ENCODE measurements around the gene UBR4. TPM values are rescaled to one million over a fixed set of nuclear protein-coding genes. Genes with fewer than 3 reads are reported as not detected.

UBR4 gene
- total RNA-seq, 3 donors from 2014 or later: 114 to 145 (median 140) TPM

- Histone ChIP-seq H3K4me1 (no peaks in the 10 kb centered on the region), H3K27ac (no peak overlapping the region), H3K27me3 (no peaks in the 10 kb centered on the region), H3K36me3 (peaks cover 10% of the 10 kb centered on the region), H3K4me3 (no peak overlapping the region), H3K9me3 (no peaks in the 10 kb centered on the region)
- DNase-seq (ENCODE audit: low spot score in 2 of 2): no peak
- intact Hi-C loops (cut with DNase I; ENCODE audit: low total_unique reads): no loop called here
- TF ChIP-seq CTCF (IDR thresholded peaks at IDR 0.05): no peak
- no peak for TF ChIP-seq POLR2A (IDR thresholded peaks at IDR 0.05)
- no peak for TF ChIP-seq POLR2AphosphoS5 (IDR thresholded peaks at IDR 0.05)
These were observed 19.2 kb upstream of the UBR4 start for GRCh38 chr1:19229229-19229628.

GRCh38 chr1:19222979-19223824, 13.1 kb upstream of the UBR4 start:
- intact Hi-C loops (cut with DNase I; ENCODE audit: low total_unique reads): no loop called here

GRCh38 chr1:19222573-19222972, 12.5 kb upstream of the UBR4 start:
- no peak for DNase-seq (ENCODE audit: low spot score in 2 of 2)
- no peak overlapping the region for H3K27ac ChIP-seq
- H3K27me3 ChIP-seq: no peaks in the 10 kb centered on the region
- TF ChIP-seq POLR2AphosphoS5 (IDR thresholded peaks at IDR 0.05): no peak
- H3K9me3 ChIP-seq: no peaks in the 10 kb centered on the region
- H3K36me3 ChIP-seq: peaks cover 12% of the 10 kb centered on the region
- no peaks in the 10 kb centered on the region for H3K4me1 ChIP-seq
- no peak overlapping the region for H3K4me3 ChIP-seq
- intact Hi-C loops (cut with DNase I; ENCODE audit: low total_unique reads): no loop called here

More at GRCh38 chr1:19222979-19223824, 13.1 kb upstream of the UBR4 start:
- H3K36me3 ChIP-seq: peaks cover 12% of the 10 kb centered on the region
- no peak overlapping the region for H3K4me3 ChIP-seq
- H3K4me1 ChIP-seq: no peaks in the 10 kb centered on the region
- no peaks in the 10 kb centered on the region for H3K27me3 ChIP-seq
- no peak for TF ChIP-seq POLR2AphosphoS5 (IDR thresholded peaks at IDR 0.05)
- no peak for TF ChIP-seq CTCF (IDR thresholded peaks at IDR 0.05)
- TF ChIP-seq POLR2A (IDR thresholded peaks at IDR 0.05): no peak
- no peak for DNase-seq (ENCODE audit: low spot score in 2 of 2)
- no peak overlapping the region for H3K27ac ChIP-seq
- no peaks in the 10 kb centered on the region for H3K9me3 ChIP-seq

GRCh38 chr1:19220991-19221390, 10.9 kb upstream of the UBR4 start:
- TF ChIP-seq CTCF (IDR thresholded peaks at IDR 0.05) (no peak), POLR2AphosphoS5 (IDR thresholded peaks at IDR 0.05) (no peak), POLR2A (IDR thresholded peaks at IDR 0.05) (no peak)
- no peaks in the 10 kb centered on the region for H3K27me3 ChIP-seq
- no peaks in the 10 kb centered on the region for H3K9me3 ChIP-seq
- no peak for DNase-seq (ENCODE audit: low spot score in 2 of 2)
- no peak overlapping the region for H3K4me3 ChIP-seq
- H3K27ac ChIP-seq: no peak overlapping the region
- intact Hi-C loops (cut with DNase I; ENCODE audit: low total_unique reads): no loop called here
- H3K36me3 ChIP-seq: peaks cover 8% of the 10 kb centered on the region
- no peaks in the 10 kb centered on the region for H3K4me1 ChIP-seq

GRCh38 chr1:19220080-19220846, 10.2 kb upstream of the UBR4 start:
- DNase-seq (ENCODE audit: low spot score in 2 of 2): no peak
- Histone ChIP-seq H3K9me3 (no peaks in the 10 kb centered on the region), H3K27ac (no peak overlapping the region), H3K4me1 (no peaks in the 10 kb centered on the region), H3K27me3 (no peaks in the 10 kb centered on the region), H3K36me3 (peaks cover 6% of the 10 kb centered on the region), H3K4me3 (no peak overlapping the region)
- intact Hi-C loops (cut with DNase I; ENCODE audit: low total_unique reads): no loop called here
- TF ChIP-seq CTCF (IDR thresholded peaks at IDR 0.05): no peak
- no peak for TF ChIP-seq POLR2A (IDR thresholded peaks at IDR 0.05)
- TF ChIP-seq POLR2AphosphoS5 (IDR thresholded peaks at IDR 0.05): no peak
